NCI-H2029 treated with DMSO at 0.1 percent for 48 hours (cell line): ENCODE measurements around the gene KIF4A.
"Not testable (repeated sequence)": the region's sequence is repeated elsewhere in the genome, so short reads cannot be mapped to it uniquely, and the experiment has no call there.

ENCODE experiments used
- DNase-seq: peaks from one replicate; lab custom pipeline; 2025; lab: John Stamatoyannopoulos, UW

The KIF4A gene

DNA sequence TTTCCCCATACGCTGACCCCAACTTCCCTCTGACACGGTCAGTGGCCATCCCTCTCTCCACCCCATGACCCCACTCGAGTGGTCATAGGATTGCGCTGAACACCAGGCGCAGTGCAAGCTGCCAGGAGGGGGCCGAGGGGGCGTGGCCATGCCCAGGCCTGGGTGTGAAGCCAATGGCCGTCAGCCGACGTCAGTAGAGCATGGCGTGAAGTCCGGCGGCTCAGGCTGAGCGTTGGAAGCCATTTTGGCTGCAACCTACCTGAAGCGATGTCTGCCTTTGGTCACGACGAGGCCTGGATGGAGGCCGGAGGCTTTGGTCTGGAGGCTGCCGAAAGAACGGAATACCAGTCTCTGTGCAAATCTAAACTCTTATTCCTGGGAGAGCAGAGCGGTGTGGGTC lies 8.0 kb upstream of the KIF4A start, which contains the start of gene RAB41:
Gene RAB41, plus strand, starts transcription at position 222 of the 400 bp plus-strand sequence. Its CDS starts 46 bp downstream, at position 268.
- DNase-seq: no peak

DNA sequence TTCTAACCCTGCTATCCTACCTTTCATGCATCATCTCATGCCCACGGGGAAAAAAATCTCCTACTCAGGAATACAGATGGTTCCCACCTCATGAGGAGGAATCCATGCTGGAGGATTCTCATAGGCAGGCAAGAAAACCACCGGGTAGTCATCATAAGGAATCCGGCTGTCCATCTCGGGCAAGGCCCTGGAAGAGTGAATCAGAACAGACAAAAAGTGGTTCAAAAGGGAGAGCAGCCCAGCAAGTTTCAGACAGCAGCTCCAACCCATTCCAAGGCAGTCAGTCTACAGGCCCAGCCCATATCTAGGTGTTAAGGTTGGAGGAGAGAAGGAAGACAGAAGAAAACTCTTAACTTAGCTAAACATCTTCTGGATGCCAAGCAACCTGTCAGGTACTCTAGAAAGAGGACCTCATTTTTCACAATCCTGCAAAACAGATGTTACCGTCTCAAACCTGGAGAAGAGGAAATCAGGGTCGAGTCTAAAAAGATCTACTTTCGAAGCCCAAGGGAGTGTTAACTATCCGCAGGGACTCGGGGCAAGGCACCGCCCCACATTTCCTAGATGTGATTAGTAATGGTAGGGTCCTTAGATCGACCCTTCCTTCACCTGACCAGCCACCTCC lies 624 bp upstream of the KIF4A start:
- no peak for DNase-seq

DNA sequence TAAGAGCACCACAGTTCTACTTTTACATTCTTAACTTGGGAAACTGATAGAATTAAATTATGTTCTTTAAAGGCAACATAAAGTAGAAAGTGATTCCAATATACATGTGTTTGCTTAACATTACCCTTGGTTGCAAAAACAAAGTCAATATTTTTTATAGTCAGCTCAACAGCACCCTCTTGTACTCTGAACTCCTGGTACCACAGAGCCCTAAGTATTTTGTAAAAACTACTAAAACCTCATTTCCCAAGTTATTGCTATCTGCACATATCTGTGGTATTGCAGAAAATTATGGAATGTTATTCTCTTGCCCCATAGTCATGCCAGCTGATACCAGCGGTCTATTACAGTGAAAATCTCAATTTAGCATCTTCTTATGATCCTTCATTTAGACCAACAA lies 2.9 kb downstream of the KIF4A start:
- DNase-seq: no peak

DNA sequence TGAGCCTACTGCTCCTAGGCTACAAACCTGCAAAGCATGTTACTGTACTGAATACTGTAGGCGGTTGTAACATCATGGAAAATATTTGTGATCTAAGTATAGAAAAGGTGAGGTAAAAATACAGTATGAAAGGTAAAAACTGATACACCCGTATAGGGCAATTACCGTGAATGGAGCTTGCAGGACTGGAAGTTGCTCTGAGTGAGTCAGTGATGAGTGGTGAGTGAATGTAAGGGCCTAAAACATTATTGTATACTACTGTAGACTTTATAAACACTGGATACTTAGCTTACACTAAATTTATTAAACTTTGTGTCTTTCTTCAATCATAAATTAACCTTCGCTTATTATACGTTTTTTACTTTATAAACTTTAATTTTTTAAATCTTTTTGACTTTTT lies 3.7 kb downstream of the KIF4A start:
- no peak for DNase-seq

DNA sequence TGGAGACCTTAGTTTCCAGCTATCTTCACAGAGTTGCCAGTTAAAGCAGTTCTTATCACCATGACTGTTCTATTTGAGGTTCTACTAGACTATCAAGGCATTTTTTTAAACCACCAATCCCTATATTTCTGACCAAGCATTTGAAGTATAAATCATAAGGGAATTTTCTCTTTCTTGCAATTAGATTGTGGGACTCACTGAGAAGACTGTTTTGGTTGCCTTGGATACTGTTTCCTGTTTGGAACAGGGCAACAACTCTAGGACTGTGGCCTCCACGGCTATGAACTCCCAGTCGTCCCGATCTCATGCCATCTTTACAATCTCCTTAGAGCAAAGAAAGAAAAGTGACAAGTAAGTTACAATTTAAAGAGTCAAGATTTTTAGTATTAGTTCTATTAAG lies 11.8 kb downstream of the KIF4A start:
- DNase-seq: no peak

DNA sequence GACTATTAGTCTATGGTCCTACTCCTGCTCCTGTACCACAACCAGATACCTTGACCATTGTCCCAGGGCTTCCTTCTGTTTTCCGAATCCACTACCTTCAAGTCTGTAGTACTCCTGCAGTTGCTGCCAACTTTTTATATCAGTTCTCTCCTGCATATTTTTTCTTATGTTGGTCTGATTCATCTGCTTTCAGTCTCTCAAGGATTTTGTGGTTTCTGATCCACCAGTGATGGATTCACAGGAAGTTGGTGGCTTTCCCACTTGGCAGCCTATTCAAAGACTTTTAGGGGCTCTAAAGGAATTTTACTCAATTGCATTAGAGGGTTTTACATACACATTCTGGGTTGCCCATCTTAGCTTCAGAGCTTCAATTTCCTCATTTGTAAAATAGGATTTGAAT lies 23.6 kb downstream of the KIF4A start:
- DNase-seq: no peak

DNA sequence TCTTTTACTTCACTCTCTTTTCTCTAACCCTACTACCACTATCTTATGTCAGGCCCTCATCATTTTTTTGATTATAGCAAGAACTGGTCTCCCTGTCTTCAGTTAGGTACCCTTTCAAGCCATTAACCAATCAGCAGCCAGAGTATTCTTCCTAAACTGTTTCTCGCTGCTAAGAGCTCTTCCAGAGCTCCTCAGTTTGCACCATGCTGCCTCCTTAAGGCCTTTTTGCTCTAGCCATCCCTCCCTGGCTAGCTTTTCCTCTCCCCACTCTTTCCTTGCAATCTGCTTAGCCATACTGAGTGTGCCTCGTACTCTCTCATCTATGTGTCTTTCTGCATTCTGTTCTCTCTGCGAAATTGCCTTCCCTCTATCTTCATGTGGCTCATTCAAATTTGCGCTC lies 32.9 kb downstream of the KIF4A start:
- no peak for DNase-seq

DNA sequence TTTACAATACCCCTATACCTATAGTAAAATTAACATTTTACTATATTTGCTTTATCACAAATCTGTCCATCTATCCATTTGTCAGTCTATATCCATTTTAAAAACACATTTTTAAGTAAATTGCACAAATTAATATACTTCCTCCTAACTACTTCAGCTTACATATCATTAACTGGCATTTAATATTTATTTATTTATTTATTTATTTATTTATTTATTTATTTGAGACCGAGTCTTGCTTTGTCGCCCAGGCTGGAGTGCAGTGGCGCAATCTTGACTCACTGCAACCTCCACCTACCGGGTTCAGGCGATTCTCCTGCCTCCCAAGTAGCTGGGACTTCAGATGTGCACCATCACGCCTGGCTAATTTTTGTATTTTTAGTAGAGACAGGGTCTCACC lies 33.7 kb downstream of the KIF4A start:
- DNase-seq: not testable (repeated sequence)

DNA sequence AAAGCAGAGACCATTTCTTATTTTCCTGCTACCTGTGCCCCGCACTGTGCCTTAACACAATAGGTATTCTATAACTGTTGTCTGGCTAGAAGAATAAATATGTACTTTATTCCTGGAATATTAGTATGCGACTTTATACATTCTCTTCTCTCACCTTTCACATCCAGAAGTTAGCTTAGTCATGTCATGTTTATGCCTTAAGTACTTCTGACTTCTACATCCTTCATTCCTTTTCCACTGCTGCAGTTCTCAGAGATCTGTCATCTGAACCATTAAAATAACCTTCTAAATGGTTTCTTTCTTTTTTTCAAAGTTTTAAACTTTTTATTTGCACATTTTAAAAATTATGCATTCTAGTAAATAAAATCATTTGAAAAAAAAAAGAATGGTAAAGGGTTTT lies 34.4 kb downstream of the KIF4A start:
- DNase-seq: no peak

DNA sequence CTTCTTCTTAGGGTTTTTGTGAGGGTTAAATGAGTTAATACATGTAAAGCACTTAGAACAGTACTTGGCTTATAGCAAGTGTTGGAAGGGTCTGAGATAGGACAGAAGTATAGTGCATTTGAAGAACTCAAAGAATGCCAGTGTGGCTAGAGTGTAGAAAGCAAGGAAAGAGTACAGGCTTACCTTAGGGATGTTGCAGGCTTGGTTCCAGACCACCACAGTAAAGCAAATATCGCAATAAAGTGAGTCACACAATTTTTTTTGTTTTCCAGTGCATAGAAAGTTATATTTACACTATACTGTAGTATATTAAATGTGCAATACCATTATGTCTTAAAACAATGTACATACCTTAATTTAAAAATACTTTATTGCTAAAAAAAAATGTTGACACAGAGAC lies 41.3 kb downstream of the KIF4A start:
- no peak for DNase-seq

DNA sequence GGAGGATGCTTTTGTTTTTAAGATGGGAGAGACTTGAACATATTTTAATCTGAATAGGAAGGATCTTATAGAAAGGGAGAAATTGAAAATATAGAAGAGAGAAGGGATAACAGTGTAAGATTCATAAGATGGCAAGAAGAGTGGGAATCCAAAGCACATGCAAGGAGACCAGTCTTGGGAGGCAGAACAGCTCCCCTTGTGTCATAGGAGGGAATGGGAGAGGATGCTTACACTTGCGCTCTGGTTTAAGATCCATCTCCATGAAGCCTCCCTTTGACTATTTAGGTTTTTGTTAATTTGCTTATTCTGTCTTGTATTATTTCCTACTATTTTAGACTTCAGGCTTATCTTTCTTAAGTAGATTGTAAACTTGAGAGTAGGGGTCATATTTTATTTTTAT lies 42.7 kb downstream of the KIF4A start:
- DNase-seq: no peak

DNA sequence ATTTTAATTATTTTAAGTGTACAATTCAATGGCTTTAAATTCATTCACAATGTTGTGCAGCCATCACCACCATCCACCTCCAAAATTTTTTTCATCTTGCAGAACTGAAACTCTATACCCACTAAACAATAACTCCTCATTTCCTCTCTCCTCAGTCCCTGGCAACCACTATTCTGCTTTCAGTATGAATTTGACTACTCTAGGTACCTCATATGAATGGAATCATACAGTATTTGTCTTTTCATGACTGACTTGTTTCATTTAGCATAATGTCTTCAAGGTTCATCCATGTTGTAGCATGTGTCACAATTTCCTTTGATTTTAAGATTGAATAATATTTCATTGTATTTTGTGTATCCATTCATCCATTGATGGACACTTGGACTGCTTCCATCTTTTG lies 46.9 kb downstream of the KIF4A start:
- DNase-seq: no peak

DNA sequence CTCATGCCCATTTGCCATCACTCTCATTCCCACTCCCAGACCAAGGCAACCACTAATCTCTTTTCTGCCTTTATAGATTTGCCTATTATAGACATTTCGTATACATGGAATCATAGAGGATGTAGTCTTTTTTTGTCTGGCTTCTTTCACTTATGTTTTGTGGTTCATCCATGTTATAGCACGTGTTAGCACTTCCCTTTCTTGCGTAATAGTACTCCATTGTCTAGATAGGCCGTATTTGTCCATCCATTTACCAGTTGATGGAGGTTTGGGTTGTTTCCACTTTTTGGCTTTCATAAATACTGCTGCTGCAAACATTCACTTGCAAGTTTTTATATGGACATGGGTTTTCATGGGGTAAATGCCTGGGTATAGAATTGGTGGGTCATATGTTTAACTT lies 48.4 kb downstream of the KIF4A start:
- DNase-seq: no peak

DNA sequence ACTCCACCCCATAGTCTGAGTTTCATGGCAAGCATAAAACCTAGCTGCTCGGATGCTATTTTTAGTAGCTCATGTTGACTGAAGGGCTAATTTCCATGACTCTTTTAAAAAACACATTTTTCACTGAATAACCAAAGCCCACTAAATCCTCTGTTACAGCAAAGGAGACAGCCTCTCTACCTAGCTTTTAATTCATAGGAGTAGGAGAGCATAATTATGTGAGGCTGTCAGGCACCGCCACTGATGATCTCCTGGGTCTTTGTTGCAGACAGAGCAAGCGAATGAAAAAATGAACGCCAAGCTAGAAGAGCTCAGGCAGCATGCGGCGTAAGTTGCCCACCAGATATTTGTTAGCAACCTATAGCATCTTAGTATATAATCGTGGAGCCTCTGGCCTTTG lies 53.5 kb downstream of the KIF4A start:
- DNase-seq: no peak

DNA sequence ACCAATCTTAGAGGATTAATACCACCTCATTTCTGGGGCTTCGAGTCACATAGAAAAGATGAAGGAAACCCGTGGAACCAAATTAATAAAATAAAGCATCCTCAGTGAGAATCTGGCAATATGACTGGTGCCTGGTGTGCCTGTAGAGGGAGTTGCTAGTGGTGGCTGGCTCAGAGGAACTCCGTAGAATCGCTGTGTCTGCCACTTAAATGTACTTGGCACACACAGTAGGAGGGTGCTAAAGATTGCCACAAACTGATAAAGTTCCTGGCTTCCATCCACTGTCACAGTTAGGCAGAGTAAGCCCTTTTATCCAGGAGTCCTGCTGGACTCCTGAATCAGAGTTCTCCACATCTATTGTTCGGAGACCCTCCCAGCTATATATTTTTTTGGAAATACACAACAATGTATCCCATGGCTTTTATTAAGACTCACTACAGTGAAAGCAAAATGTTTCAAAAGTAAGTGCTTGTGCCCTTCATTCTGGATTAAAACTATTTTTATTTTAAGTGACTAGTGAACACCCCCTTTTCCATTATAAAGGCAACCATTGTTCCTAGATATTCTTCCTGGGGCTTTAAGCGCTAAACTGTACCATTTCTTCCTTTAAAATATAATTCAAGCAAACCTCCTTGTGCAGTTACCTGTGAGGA lies 56.6 kb downstream of the KIF4A start:
- no peak for DNase-seq

DNA sequence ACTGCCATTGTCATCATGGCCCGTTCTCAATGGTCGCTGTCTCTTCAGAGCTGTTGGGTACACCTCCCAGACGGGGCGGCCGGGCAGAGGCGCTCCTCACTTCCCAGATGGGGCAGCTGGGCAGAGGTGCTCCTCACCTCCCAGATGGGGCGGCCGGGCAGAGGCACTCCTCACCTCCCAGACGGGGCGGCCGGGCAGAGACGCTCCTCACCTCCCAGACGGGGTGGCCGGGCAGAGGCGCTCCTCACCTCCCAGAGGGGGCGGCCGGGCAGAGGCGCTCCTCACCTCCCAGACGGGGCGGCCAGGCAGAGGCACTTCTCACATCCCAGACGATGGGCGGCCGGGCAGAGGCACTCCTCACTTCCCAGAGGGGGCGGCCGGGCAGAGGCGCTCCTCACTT lies 58.9 kb downstream of the KIF4A start:
- DNase-seq: not testable (repeated sequence)

DNA sequence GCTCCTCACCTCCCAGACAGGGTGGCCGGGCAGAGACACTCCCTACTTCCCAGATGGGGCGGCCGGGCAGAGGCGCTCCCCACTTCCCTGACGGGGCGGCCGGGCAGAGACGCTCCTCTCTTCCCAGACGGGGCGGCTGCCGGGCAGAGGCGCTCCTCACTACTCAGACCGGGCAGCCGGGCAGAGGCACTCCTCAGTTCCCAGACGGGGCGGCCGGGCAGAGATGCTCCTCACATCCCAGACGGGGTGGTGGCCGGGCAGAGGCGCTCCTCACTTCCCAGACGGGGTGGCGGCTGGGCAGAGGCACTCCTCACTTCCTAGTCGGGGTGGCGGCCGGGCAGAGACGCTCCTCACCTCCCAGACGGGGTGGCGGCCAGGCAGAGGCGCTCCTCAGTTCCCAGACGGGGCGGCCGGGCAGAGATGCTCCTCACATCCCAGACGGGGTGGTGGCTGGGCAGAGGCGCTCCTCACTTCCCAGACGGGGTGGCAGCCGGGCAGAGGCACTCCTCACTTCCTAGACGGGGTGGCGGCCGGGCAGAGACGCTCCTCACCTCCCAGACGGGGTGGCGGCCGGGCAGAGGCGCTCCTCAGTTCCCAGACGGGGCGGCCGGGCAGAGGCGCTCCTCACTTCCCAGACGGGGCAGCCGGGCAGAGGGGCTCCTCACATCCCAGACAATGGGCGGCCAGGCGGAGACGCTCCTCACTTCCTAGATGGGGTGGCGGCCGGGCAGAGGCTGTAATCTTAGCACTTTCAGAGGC lies 59.6 kb downstream of the KIF4A start:
- DNase-seq: not testable (repeated sequence)

DNA sequence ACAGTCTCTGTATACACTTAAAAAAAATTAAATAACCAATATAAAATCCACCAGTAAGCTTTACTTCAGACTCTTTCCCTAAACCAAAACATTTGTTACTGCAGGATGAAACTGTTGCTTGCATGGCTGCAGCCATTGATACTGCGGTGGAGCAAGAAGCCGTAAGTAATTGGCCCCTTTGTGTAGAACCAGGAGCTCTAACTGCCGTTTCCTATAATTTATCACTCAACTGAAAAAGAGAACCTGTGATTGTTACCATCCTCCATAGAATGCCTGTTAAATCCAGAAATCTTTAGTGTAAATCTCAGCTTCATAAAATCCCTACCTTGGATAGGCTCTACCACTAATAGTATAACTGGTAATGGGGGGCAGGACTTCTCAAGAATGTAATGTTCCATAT lies 62.6 kb downstream of the KIF4A start:
- no peak for DNase-seq

DNA sequence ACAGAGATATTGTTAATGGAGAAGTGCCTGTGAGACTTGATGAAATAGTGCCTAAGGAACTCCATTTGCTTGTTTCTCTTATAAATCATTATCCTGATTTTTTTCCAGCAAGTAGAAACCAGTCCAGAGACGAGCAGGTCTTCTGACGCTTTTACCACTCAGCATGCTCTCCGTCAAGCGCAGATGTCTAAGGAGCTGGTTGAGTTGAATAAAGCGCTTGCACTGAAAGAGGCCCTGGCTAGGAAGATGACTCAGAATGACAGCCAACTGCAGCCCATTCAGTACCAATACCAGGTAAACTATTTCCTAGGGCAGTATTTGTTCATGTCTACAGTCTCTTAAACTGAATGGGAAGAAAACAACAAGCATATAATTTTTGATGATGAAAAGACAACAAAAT lies 63.6 kb downstream of the KIF4A start:
- DNase-seq: no peak

DNA sequence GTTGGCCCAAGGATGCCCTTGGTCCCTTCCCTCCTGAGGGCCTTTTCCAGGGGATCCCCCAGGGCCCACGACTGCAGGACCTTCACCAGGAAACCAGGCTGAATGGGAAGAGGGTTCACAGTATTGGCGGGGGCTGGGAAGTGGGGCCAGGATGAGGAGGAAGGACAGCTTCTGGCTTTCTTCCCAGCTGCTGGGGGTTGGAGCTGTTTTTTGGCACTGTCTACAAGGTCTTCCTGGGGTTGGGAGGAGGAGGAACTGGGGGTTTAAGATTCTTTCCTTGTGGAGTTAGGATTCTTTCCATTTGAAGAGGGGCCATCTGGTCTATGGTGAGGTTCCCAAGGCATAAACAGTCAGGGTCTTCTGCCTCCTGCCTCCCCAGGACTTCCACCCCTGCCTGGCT lies 64.8 kb downstream of the KIF4A start:
- DNase-seq: no peak

DNA sequence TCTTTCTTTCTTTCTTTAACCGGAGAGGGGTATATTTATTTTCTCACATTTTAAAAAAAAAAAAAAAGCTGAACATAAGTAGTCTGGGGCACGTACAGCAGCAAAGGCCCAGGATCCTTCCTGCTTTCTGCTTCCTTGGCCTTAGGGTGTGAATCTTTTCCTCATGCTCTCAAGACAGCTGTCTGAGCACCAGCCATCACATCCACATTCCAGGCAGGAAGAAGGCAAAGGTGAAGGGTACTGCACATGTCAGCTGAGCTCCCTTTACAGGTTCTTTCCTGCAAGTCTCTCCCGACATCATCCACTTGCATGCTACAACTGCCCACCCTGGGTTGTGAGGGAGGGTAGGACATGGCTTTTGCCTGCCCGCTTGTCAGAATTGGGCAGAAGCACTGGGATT lies 69.6 kb downstream of the KIF4A start:
- no peak for DNase-seq

DNA sequence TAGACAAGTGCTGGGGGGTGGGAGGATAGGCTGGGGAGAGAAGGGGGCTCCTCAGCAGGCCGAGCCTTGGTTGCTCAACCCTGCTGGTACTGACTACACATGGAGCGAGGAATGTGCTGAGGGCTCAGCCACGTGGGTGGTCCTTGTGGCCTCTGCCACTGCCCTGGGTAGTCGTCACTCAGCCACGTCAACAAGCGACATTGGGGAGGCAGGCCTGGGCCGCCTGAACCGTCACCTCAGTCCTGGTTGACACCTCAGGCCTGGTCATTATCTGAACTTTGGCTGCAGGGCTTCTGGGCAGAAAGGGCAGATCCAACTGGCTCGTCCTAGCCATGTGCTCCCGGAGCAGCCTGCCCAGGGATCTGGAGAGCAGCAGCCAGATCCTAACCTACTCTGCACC lies 70.5 kb downstream of the KIF4A start:
- DNase-seq: no peak

DNA sequence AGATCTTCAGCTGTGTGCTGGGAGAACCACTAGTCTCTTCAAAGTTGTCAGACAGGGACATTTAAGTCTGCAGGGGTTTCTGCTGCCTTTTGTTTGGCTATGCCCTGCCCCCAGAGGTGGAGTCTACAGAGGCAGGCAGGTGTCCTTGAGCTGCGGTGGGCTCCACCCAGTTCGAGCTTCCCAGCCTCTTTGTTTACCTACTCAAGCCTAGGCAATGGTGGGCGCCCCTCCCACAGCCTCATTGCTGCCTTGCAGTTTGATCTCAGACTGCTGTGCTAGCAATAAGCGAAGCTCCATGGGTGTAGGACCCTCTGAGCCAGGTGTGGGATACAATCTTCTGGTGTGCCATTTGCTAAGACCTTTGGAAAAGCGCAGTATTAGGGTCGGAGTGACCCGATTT lies 78.8 kb downstream of the KIF4A start:
- not testable (repeated sequence) for DNase-seq
